HepG2 (cell line): Measurements from ENCODE around the gene DCC. TPM values are rescaled to one million over a fixed set of nuclear protein-coding genes. Genes with fewer than 3 reads are reported as not detected.

Experiments used
- ATAC-seq: fragments of 200-7000 bp; cut with Tn5 transposase; 3 replicates; pipeline ENCODE4 v1.9.1; 2020; ENCODE audit warnings: mild to moderate bottlenecking, moderate library complexity
- BruUV-seq: library from RNA; stranded (reverse); fragments of 400-500 nt; replicated peaks from 2 replicates; lab custom pipeline; 2021; lab: Mats Ljungman, UMichigan
- CTCF ChIA-PET: fragments of 300-600 bp; formaldehyde crosslinking; extraction: SDS; loops from one replicate; lab custom pipeline; 2021; ENCODE audit warnings: low total read pairs, inconsistent platforms, low intra/inter-chr PET ratio; lab: Yijun Ruan, JAX
- POLR2A ChIA-PET: fragments of 350-600 bp; sonication (Branson Sonifier 250); formaldehyde crosslinking; loops from one replicate; lab custom pipeline; 2020; ENCODE audit warnings: antibody characterized with exemption, inconsistent platforms; lab: Yijun Ruan, JAX
- DNase-seq: peaks from one replicate; pipeline ENCODE4 v3.0.0-alpha.2; 2015; ENCODE audit warnings: low spot score
- FAIRE-seq: peaks from 3 replicates; lab custom pipeline; 2011; peaks lifted over from hg19 to GRCh38; lab: Jason Lieb, UNC
- H2AFZ ChIP-seq: one replicate; pipeline ENCODE4 v1.6.1; 2011; ENCODE audit warnings: low read length, inconsistent platforms
- H3K27ac ChIP-seq: fragments of 300-600 bp; 3 replicates; pipeline ENCODE4 v1.8.0; 2011; ENCODE audit warnings: mixed run types, mild to moderate bottlenecking, mixed read lengths, low read length, inconsistent platforms; ENCODE audit not compliant: insufficient read depth; ENCODE audit errors: extremely low read length
- H3K27me3 ChIP-seq, 2 experiments: fragments of 200-600 bp in 1 of 2; 2 replicates in 1 of 2; 3 replicates in 1 of 2; pipeline versions ENCODE4 v1.6.0 to v1.8.0; 2011; ENCODE audit warnings: low read length in 2 of 2, mild to moderate bottlenecking in 2 of 2, moderate library complexity in 2 of 2, inconsistent platforms in 1 of 2; ENCODE audit not compliant: insufficient read depth in 2 of 2, control insufficient read depth in 1 of 2
- H3K36me3 ChIP-seq, 2 experiments: fragments of 200-600 bp in 1 of 2; replicated peaks in 1 of 2; 2 replicates in 1 of 2; 3 replicates in 1 of 2; pipeline versions ENCODE4 v1.5.1 to v1.8.0; 2011; ENCODE audit warnings: low read length in 2 of 2, inconsistent platforms in 1 of 2; ENCODE audit not compliant: insufficient read depth in 2 of 2, control insufficient read depth in 1 of 2
- H3K4me1 ChIP-seq: 2 replicates; pipeline ENCODE4 v1.5.1; 2012; ENCODE audit warnings: low read length, inconsistent platforms; ENCODE audit not compliant: insufficient read depth
- H3K4me2 ChIP-seq: 2 replicates; pipeline ENCODE4 v1.6.0; 2011; ENCODE audit warnings: low read depth, low read length, inconsistent platforms
- H3K4me3 ChIP-seq, 3 experiments: fragments of 200-600 bp in 1 of 3; sonication (generic), shearing (Covaris generic) in 1 of 3; replicated peaks in 1 of 3; 2 replicates each; pipeline ENCODE4 v1.5.1; 2011 to 2016; ENCODE audit warnings: low read length in 3 of 3, inconsistent platforms in 2 of 3, low read depth in 2 of 3, mild to moderate bottlenecking in 2 of 3, control low read depth in 1 of 3, mixed read lengths in 1 of 3; ENCODE audit not compliant: insufficient read depth in 1 of 3
- H3K79me2 ChIP-seq: one replicate; pipeline ENCODE4 v1.6.1; 2011; ENCODE audit warnings: low read length, inconsistent platforms; ENCODE audit not compliant: insufficient read depth
- H3K9ac ChIP-seq: 2 replicates; pipeline ENCODE4 v1.6.0; 2011; ENCODE audit warnings: mild to moderate bottlenecking, low read depth, low read length, inconsistent platforms; ENCODE audit not compliant: insufficient read depth
- H3K9me3 ChIP-seq: 2 replicates; pipeline ENCODE4 v1.5.1; 2012; ENCODE audit warnings: mild to moderate bottlenecking, low read length
- H4K20me1 ChIP-seq: 2 replicates; pipeline ENCODE4 v1.6.0; 2011; ENCODE audit warnings: inconsistent platforms, mild to moderate bottlenecking, low read length, moderate library complexity; ENCODE audit not compliant: insufficient read depth
- ATF7-NPFF ChIP-seq: sonication (generic); formaldehyde crosslinking; IDR thresholded peaks from 2 replicates; pipeline ENCODE4 v1.8.1; 2023; ENCODE audit warnings: mild to moderate bottlenecking, low read depth, missing genetic modification reagents, moderate library complexity
- MAFF ChIP-seq: IDR thresholded peaks from 2 replicates; pipeline ENCODE4 v1.6.1; 2011; ENCODE audit warnings: low read depth, low read length, improper control_type of control experiment
- MAFK ChIP-seq, 2 experiments: IDR thresholded peaks in 1 of 2; conservative IDR thresholded peaks in 1 of 2; 2 replicates each; pipeline ENCODE4 v1.6.1; 2011; ENCODE audit warnings: improper control_type of control experiment in 2 of 2, low read length in 2 of 2
- MEIS2 ChIP-seq: sonication (generic); formaldehyde crosslinking; IDR thresholded peaks from 2 replicates; pipeline ENCODE4 v1.9.0; 2021; ENCODE audit warnings: mild to moderate bottlenecking, missing genetic modification reagents
- MTA1 ChIP-seq: sonication (generic); formaldehyde crosslinking; IDR thresholded peaks from 2 replicates; pipeline ENCODE4 v1.4.0; 2020; ENCODE audit warnings: missing genetic modification reagents, mild to moderate bottlenecking, borderline replicate concordance
- MXI1 ChIP-seq: IDR thresholded peaks from 3 replicates; pipeline ENCODE4 v1.6.1; 2012; ENCODE audit warnings: low read depth, low read length, inconsistent platforms, borderline replicate concordance
- NFKBIZ ChIP-seq: IDR thresholded peaks from 2 replicates; pipeline ENCODE4 v1.6.1; 2018; ENCODE audit warnings: missing genetic modification reagents, missing compliant biosample characterization
- ONECUT2 ChIP-seq: sonication (generic); formaldehyde crosslinking; IDR thresholded peaks from 2 replicates; pipeline ENCODE4 v1.4.0; 2020; ENCODE audit warnings: missing genetic modification reagents
- PAX8 ChIP-seq: sonication (generic); formaldehyde crosslinking; IDR thresholded peaks from 2 replicates; pipeline ENCODE4 v1.8.0; 2022; ENCODE audit warnings: mild to moderate bottlenecking, missing genetic modification reagents, borderline replicate concordance
- RBAK ChIP-seq: sonication (generic); formaldehyde crosslinking; IDR thresholded peaks from 2 replicates; pipeline ENCODE4 v1.5.1; 2020; ENCODE audit warnings: mild to moderate bottlenecking, missing genetic modification reagents
- SMARCC2 ChIP-seq: fragments of 450-650 bp; IDR thresholded peaks from 2 replicates; pipeline ENCODE4 v1.6.1; 2017; ENCODE audit warnings: antibody characterized with exemption, mild to moderate bottlenecking
- TERF1 ChIP-seq: sonication (generic); formaldehyde crosslinking; IDR thresholded peaks from 2 replicates; pipeline ENCODE4 v1.8.0; 2022; ENCODE audit warnings: mild to moderate bottlenecking, missing genetic modification reagents, moderate library complexity
- THAP11 ChIP-seq: IDR thresholded peaks from 2 replicates; pipeline ENCODE4 v1.6.1; 2016; ENCODE audit warnings: missing biosample characterization, missing genetic modification reagents
- ZBTB33 ChIP-seq: sonication (generic); formaldehyde crosslinking; IDR thresholded peaks from 2 replicates; pipeline ENCODE4 v1.4.0; 2020; ENCODE audit warnings: missing genetic modification reagents
- ZGPAT ChIP-seq: IDR thresholded peaks from 2 replicates; pipeline ENCODE4 v1.6.1; 2016; ENCODE audit warnings: mild to moderate bottlenecking
- ZNF101 ChIP-seq: sonication (generic); formaldehyde crosslinking; IDR thresholded peaks from 2 replicates; pipeline ENCODE4 v1.4.0; 2020; ENCODE audit warnings: mild to moderate bottlenecking, low read depth, missing genetic modification reagents, borderline replicate concordance
- ZNF121 ChIP-seq: sonication (generic); formaldehyde crosslinking; IDR thresholded peaks from 2 replicates; pipeline ENCODE4 v1.5.0; 2020; ENCODE audit warnings: mild to moderate bottlenecking, missing genetic modification reagents
- ZNF263 ChIP-seq: sonication (generic); formaldehyde crosslinking; IDR thresholded peaks from 2 replicates; pipeline ENCODE4 v1.4.0; 2020; ENCODE audit warnings: missing genetic modification reagents
- ZNF577 ChIP-seq: sonication (generic); formaldehyde crosslinking; IDR thresholded peaks from 2 replicates; pipeline ENCODE4 v1.4.0; 2020; ENCODE audit warnings: mild to moderate bottlenecking, low read depth, missing genetic modification reagents, borderline replicate concordance
- ZNF672 ChIP-seq: sonication (generic); formaldehyde crosslinking; IDR thresholded peaks from 2 replicates; pipeline ENCODE4 v1.8.1; 2022; ENCODE audit warnings: missing genetic modification reagents
- ZNF788 ChIP-seq: sonication (generic); formaldehyde crosslinking; IDR thresholded peaks from 2 replicates; pipeline ENCODE4 v1.5.0; 2020; ENCODE audit warnings: mild to moderate bottlenecking, missing genetic modification reagents, borderline replicate concordance
- WGBS: methylation state at CpG from one replicate; pipeline ENCODE4 v1.1.6; 2017; ENCODE audit warnings: low lambda C conversion rate; 5-methylcytosine and 5-hydroxymethylcytosine counted together
- in situ Hi-C: cut with HindIII; loops from 2 replicates; pipeline ENCODE4 v1.10.0; 2017; ENCODE audit warnings: low pct_unique_long_range_greater_than_20kb; ENCODE audit not compliant: extremely low pct_ligation_motif_present
- intact Hi-C: fragments of 100-400 bp; cut with micrococcal nuclease; formaldehyde crosslinking; loops from one replicate; pipeline ENCODE4 v1.10.0; 2022; ENCODE audit not compliant: unreplicated experiment
- polyA plus RNA-seq, 8 experiments: library from polyadenylated mRNA; depleted of rRNA in 3 of 8; stranded (reverse) in 7 of 8; unstranded in 1 of 8; fragments of >200 nt; fragmentation: Illumina TruSeq in 4 of 8; extraction: Trizol in 4 of 8; gene quantifications; 2 replicates each; pipeline versions ENCODE4 v1.2.1 to v1.2.3, GENCODE V29; 2011 to 2016; ENCODE audit warnings: low read depth in 4 of 8, missing spikeins in 1 of 8, mixed read lengths in 1 of 8; ENCODE audit not compliant: insufficient read depth in 1 of 8
- total RNA-seq, 5 experiments: library from RNA; depleted of rRNA; stranded (reverse); fragments of >200 nt; fragmentation: Illumina TruSeq; extraction: Trizol; gene quantifications; 2 replicates each; pipeline ENCODE4 v1.2.3, GENCODE V29; 2016; ENCODE audit warnings: low read depth in 1 of 5

Gene DCC
- total and polyA plus RNA-seq, 2 of the 13 experiments (the other 11 are each of a cell fraction or from before 2014, with no cell fraction given): not detected

- TF ChIP-seq TERF1 (CRISPR knock-in tag): no peak
- no peak for TF ChIP-seq SMARCC2
- no peak for TF ChIP-seq ZNF101
- TF ChIP-seq MAFF: peak; percentile 68
- no peak for TF ChIP-seq PAX8 (CRISPR knock-in tag)
- peak; percentile 61 to 81; a peak in 3 of 4 replicates for TF ChIP-seq MAFK (conservative IDR thresholded peaks at IDR 0.05 in 1 of 2, IDR thresholded peaks at IDR 0.05 in 1 of 2; ENCODE audit: low read length in 2 of 2)
- no peak for TF ChIP-seq ZBTB33 (CRISPR knock-in tag)
- no peak for TF ChIP-seq MXI1
Measured at GRCh38 chr18:52607985-52608384, 268.0 kb downstream of the DCC start (continued).

GRCh38 chr18:52610451-52611115 lies 270.6 kb downstream of the DCC start:
- no peak overlapping the region for H3K27ac ChIP-seq
- FAIRE-seq: no peak
- BruUV-seq: no TSS peak
- H3K9me3 ChIP-seq: no peaks in the 10 kb centered on the region
- H3K4me3 ChIP-seq: no peak overlapping the region
- POLR2A ChIA-PET: no interaction called here
- H2AFZ ChIP-seq: no peak overlapping the region
- H3K27me3 ChIP-seq: no peaks in the 10 kb centered on the region
- ATAC-seq: no peak
- no peaks in the 10 kb centered on the region for H3K4me1 ChIP-seq
- CTCF ChIA-PET: no interaction called here
- WGBS: 0% methylated on average over 3 of the region's 3 CpGs
- no peaks in the 10 kb centered on the region for H3K79me2 ChIP-seq
- DNase-seq: no peak
- H4K20me1 ChIP-seq: no peaks in the 10 kb centered on the region
- no peaks in the 10 kb centered on the region for H3K36me3 ChIP-seq
- no peak overlapping the region for H3K9ac ChIP-seq
- H3K4me2 ChIP-seq: no peak overlapping the region
- intact Hi-C loops (no loop called here), in situ Hi-C loops (no loop called here)
- TF ChIP-seq MEIS2 (no peak), ZNF121 (CRISPR knock-in tag) (no peak), ZNF672 (CRISPR knock-in tag) (no peak), ONECUT2 (CRISPR knock-in tag) (no peak), ZNF263 (CRISPR knock-in tag) (no peak), ATF7-NPFF (CRISPR knock-in tag) (no peak), NFKBIZ (CRISPR knock-in tag) (no peak), ZNF788 (no peak), ZGPAT (CRISPR knock-in tag) (no peak), ZNF577 (CRISPR knock-in tag) (no peak), MTA1 (CRISPR knock-in tag) (no peak), THAP11 (CRISPR knock-in tag) (no peak), RBAK (no peak)
